Measurements from ENCODE around the gene MESD. TPM values are rescaled to one million over a fixed set of nuclear protein-coding genes. Genes with fewer than 3 reads are reported as not detected.

Gene MESD
- total and polyA plus RNA-seq, 9 of the 15 experiments (the other 6 are each of a cell fraction or from before 2014, with no cell fraction given) = 11.3 to 39.7 (median 22.8) TPM

- TF ChIP-seq MLLT1 (IDR thresholded peaks at IDR 0.05) (no peak), ZNF232 (CRISPR knock-in tag; IDR thresholded peaks at IDR 0.05) (no peak), ZNF589 (CRISPR knock-in tag; IDR thresholded peaks at IDR 0.05; ENCODE audit: low read depth) (no peak), ZNF395 (CRISPR knock-in tag; IDR thresholded peaks at IDR 0.05) (0 out of 2 replicates have a peak, but pooled peaks have one; percentile 10), FOXA1 (IDR thresholded peaks at IDR 0.05; ENCODE audit: borderline replicate concordance) (no peak), XRCC4 (IDR thresholded peaks at IDR 0.05; ENCODE audit: extremely low read depth, insufficient read depth, insufficient read length) (no peak), KLF13 (tag; IDR thresholded peaks at IDR 0.05; ENCODE audit: borderline replicate concordance, low read depth) (0 out of 2 replicates have a peak, but pooled peaks have one; percentile 33), TAF1 (IDR thresholded peaks at IDR 0.05; ENCODE audit: control insufficient read depth, extremely low read depth, insufficient read depth, low read length, severe bottlenecking) (no peak), RB1 (IDR thresholded peaks at IDR 0.05; ENCODE audit: low read depth) (peak; percentile 66; the same call in 1 of the 2 replicates), MYBL2 (IDR thresholded peaks at IDR 0.05; ENCODE audit: low read depth) (no peak), MYBL2 (CRISPR knock-in tag; IDR thresholded peaks at IDR 0.05; ENCODE audit: borderline replicate concordance) (no peak), FOXP1 (CRISPR knock-in tag; IDR thresholded peaks at IDR 0.05) (peak; percentile 64; the same call in 1 of the 2 replicates), PHB2 (IDR thresholded peaks at IDR 0.05; ENCODE audit: low read depth) (no peak), BRF1 (IDR thresholded peaks at IDR 0.05; ENCODE audit: borderline replicate concordance, extremely low read depth, insufficient read length) (no peak), ZNF644 (tag; IDR thresholded peaks at IDR 0.05; ENCODE audit: low read depth) (no peak), SAFB2 (IDR thresholded peaks at IDR 0.05; ENCODE audit: borderline replicate concordance, low read depth, low read length, severe bottlenecking) (no peak), PCBP2 (IDR thresholded peaks at IDR 0.05; ENCODE audit: low read depth, low read length, poor library complexity, severe bottlenecking) (no peak), CXXC5 (CRISPR knock-in tag; IDR thresholded peaks at IDR 0.05) (peak; percentile 75), IRF9 (tag; IDR thresholded peaks at IDR 0.05) (no peak), GTF2A2 (tag; IDR thresholded peaks at IDR 0.05) (no peak), ZBTB17 (CRISPR knock-in tag; IDR thresholded peaks at IDR 0.05) (0 out of 2 replicates have a peak, but pooled peaks have one; percentile 28), KAT2B (IDR thresholded peaks at IDR 0.05; ENCODE audit: low read depth, low read length) (no peak), POLR2H (tag; IDR thresholded peaks at IDR 0.05; ENCODE audit: low read depth) (no peak), ETV5 (CRISPR knock-in tag; IDR thresholded peaks at IDR 0.05; ENCODE audit: low read depth) (no peak)
Measured at GRCh38 chr15:81001152-81002008, 11.8 kb upstream of the MESD start (continued).
